ENCODE data around the gene ASIC4. TPM values are rescaled to one million over a fixed set of nuclear protein-coding genes. Genes with fewer than 3 reads are reported as not detected.

The ASIC4 gene
- total and polyA plus RNA-seq, 2 of the 13 experiments (the other 11 are each of a cell fraction or from before 2014, with no cell fraction given) = 0.03 TPM; not detected in 1

- TF ChIP-seq SETDB1 (CRISPR knock-in tag; IDR thresholded peaks at IDR 0.05; ENCODE audit: borderline replicate concordance) (no peak), NFIC (IDR thresholded peaks at IDR 0.05; ENCODE audit: low read length) (no peak), EEA1 (CRISPR knock-in tag; IDR thresholded peaks at IDR 0.05; ENCODE audit: borderline replicate concordance) (no peak), ONECUT2 (CRISPR knock-in tag; IDR thresholded peaks at IDR 0.05) (0 out of 2 replicates have a peak, but pooled peaks have one; percentile 33), MYPOP (CRISPR knock-in tag; IDR thresholded peaks at IDR 0.05) (no peak; the same call in 1 of the 2 replicates), FOXP4 (CRISPR knock-in tag; IDR thresholded peaks at IDR 0.05) (peak; percentile 68; the same call in 1 of the 2 replicates), SRY (CRISPR knock-in tag; IDR thresholded peaks at IDR 0.05) (peak; percentile 87; the same call in 1 of the 2 replicates), ELF4 (CRISPR knock-in tag; IDR thresholded peaks at IDR 0.05; ENCODE audit: borderline replicate concordance) (no peak; the same call in 1 of the 2 replicates), ZNF326 (CRISPR knock-in tag; IDR thresholded peaks at IDR 0.05; ENCODE audit: borderline replicate concordance) (0 out of 2 replicates have a peak, but pooled peaks have one; percentile 25), TEF (CRISPR knock-in tag; IDR thresholded peaks at IDR 0.05) (peak; percentile 83), USF2 (IDR thresholded peaks at IDR 0.05; ENCODE audit: low read depth, low read length) (no peak), USF2 (CRISPR knock-in tag; IDR thresholded peaks at IDR 0.05; ENCODE audit: borderline replicate concordance) (no peak), CREBL2 (CRISPR knock-in tag; IDR thresholded peaks at IDR 0.05; ENCODE audit: borderline replicate concordance) (peak; percentile 87)
- TF ChIP-seq, protein P1, sequence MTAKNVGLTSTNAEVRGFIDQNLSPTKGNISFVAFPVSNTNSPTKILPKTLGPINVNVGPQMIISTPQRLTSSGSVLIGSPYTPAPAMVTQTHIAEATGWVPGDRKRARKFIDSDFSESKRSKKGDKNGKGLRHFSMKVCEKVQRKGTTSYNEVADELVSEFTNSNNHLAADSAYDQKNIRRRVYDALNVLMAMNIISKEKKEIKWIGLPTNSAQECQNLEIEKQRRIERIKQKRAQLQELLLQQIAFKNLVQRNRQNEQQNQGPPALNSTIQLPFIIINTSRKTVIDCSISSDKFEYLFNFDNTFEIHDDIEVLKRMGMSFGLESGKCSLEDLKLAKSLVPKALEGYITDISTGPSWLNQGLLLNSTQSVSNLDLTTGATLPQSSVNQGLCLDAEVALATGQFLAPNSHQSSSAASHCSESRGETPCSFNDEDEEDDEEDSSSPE (CRISPR knock-in tag; IDR thresholded peaks at IDR 0.05) = peak; percentile 56; the same call in 1 of the 2 replicates
- TF ChIP-seq, protein P2, sequence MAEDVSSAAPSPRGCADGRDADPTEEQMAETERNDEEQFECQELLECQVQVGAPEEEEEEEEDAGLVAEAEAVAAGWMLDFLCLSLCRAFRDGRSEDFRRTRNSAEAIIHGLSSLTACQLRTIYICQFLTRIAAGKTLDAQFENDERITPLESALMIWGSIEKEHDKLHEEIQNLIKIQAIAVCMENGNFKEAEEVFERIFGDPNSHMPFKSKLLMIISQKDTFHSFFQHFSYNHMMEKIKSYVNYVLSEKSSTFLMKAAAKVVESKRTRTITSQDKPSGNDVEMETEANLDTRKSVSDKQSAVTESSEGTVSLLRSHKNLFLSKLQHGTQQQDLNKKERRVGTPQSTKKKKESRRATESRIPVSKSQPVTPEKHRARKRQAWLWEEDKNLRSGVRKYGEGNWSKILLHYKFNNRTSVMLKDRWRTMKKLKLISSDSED (CRISPR knock-in tag; IDR thresholded peaks at IDR 0.05) = no peak
- TF ChIP-seq, protein P3, sequence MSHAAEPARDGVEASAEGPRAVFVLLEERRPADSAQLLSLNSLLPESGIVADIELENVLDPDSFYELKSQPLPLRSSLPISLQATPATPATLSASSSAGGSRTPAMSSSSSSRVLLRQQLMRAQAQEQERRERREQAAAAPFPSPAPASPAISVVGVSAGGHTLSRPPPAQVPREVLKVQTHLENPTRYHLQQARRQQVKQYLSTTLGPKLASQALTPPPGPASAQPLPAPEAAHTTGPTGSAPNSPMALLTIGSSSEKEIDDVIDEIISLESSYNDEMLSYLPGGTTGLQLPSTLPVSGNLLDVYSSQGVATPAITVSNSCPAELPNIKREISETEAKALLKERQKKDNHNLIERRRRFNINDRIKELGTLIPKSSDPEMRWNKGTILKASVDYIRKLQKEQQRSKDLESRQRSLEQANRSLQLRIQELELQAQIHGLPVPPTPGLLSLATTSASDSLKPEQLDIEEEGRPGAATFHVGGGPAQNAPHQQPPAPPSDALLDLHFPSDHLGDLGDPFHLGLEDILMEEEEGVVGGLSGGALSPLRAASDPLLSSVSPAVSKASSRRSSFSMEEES (CRISPR knock-in tag; IDR thresholded peaks at IDR 0.05) = peak; percentile 84
Measured at GRCh38 chr2:219543596-219544358, 29.5 kb downstream of the ASIC4 start, which contains the start of the genes CHPF and TMEM198 (continued).

All from HepG2 (cell line).